T follicular helper cell (primary cell): ENCODE results near the gene RIPK4.
A peak's percentile ranks its signal among the peaks of the same experiment; 100 is the strongest.

ENCODE experiments used
- DNase-seq: peaks from one replicate; pipeline ENCODE4 v3.0.0-alpha.2; 2020; ENCODE audit warnings: low read depth
- total RNA-seq, 2 experiments: gene quantifications; one replicate each; lab custom pipeline; 2026; lab: John Stamatoyannopoulos, UW

Gene RIPK4
- 0.36 to 1.00 reads per million in 2 experiments for total RNA-seq

DNA sequence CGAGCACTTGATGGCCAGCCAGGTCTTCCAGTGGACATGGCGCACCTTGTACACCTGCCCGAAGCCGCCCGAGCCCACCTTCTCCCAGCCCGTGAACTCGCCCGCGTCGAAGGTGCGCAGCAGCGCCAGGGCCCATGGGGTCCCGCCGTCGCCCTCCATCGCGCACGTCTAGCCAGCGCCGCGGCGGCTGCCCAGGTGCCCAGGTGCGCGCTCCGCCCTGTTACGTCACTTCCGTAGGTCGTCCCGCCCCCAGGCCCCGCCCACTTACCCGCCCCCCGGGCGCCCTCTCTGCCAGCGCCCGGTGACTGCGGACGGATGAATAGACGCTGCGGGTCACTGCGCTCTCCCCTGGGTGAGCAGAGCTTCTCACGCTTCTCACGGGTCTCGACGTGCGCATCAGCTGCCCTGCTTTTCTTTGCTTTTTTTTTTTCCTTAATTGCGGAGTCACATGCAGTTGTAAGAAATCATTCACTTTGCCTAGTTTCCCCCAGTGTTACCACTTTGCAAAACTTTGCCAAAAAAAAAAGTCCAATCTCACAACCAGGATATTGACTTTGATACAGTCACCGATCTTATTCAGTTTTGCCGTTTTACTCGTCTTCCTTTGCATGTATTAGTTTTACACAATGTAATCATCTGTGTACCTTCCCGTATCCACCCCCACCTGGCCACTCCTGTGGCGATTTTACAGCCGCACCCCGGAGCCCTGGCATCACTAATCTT, at the start of gene RIPK4:
TSS of gene RIPK4 (minus strand) at position 170 of the 723 bp plus-strand sequence. CDS start at position 159, 11 bp downstream.
- peak; percentile 54 for DNase-seq

DNA sequence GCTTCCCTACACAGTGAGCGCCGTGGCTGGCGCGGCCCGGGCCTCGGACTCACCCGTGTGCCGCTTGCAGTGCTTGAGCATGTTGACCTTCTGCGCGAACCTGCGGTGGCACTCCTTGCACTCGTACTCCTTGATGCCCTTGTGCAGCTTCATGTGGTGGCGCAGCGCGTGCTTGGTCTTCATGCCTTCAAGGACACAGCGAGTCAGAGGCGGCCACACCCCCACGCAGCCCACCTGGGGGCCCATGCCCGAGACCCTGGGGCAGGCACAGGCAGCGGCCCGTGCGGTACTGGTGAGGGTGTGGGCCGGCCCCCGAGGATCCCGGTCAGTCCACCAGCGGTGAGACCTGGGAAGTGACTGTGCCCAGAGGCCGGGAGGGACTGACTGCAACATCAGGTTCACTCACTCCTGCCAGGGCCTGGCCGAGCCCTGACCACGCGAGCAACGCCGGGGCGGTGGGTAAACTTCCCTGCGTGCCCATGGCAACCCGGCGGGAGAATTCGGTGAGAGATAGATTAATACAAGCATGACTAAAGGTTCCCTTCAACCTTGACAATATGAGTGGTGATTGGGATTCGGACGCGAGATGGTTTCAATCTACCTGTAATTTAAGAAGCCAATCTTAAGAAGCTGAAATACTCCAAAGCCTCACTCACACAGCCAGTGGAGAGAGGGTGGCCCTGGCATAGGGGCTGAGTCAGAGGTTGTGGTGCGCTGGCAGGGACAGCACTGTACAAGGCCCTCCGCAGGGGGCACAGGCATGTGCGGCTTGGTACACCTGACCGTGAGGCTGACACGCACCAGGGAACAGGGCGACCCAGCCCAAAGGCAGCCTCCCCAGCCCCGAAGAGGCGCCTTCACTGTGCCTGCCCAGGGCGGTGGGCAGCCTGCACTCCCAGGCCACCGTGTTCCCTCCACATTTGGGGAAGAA, 49.1 kb upstream of the RIPK4 start:
- DNase-seq, result no peak

DNA sequence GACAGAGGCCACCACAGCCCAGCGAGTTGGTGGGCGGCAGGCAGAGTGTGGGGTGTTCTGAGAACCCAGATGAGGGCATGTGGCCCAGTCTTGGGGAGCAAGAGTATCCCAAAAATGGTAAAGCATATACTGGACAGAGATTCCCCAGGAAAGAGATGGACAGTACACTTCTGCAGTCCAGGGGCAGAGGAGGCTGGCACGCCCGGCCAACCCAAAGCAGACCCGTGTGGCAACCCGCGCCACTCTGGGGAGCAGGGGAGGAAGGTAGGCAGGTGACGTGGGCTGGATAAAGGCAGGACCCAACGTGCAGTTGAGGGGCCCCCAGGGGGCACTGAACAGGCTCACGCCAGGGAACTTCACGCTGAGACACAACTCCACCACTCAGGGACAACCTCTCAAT, 46.4 kb upstream of the RIPK4 start:
- DNase-seq, result no peak

DNA sequence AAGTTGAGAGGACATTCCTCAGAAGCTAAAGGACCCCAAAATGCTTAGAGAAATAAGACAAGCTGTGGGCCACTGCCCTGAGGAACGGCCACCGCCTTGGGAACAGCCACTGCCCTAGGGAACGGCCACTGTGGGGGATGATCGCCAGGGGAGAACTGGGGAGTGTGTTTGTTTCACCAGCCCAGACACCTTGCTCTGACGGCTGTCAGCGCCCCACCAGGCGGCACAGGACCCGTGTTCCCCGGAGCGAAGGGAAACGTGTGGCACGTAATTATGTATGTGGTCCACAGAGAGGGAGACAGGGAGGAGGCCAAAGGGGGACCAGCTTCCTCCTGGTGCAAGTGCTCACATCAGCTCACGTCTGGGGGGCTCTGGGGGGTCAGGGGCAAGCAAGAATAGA, 45.8 kb upstream of the RIPK4 start:
- no peak for DNase-seq

DNA sequence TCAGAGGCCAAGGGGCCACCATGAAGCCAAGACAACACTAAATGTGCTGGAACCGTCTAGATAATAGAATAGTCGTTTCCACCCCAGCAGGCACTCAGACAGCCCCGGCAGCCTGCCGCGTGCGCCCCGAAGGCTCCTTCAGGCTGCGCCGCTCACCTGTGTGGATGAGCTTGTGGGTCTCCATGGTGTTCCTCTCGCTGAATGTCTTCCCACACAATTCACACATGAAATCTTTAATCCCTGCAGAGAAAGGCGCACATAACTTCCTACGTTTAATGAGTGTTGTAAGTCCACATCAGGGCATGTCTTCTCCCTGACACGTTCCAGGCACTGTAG, 43.7 kb upstream of the RIPK4 start:
- no peak for DNase-seq

DNA sequence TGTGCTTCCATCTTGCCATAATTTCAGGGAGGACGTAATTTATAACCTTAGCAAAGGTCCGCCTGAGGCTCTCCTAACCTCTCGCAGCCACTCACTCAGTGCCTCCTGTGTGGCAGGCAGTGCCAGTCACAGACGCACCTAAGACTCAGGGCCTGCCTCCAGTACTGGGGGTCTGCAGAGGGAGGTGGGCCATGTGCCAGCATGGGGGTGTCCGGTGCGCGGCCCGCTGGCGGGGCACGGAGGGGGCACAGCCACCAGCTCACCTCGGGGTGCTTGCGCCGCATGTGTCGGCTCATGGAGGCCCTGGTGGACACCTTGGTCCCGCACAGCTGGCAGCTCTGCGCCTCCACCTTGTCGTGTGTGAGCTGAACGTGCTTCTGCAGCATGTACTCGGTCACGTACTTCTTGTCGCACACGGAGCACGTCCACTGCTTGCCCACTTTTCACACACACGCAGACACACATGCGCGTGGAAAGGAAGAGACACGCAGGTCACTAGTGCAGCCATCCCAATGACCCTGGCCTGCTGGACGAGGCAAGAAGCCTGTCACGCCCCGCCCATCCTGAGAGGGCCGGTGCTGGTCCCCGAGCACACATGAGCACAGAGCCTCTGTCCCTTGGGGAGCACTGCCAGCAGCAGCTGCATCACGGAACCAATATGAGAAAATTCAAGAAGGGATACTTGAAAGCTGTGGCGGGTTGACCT, 43.2 kb upstream of the RIPK4 start:
- no peak for DNase-seq

DNA sequence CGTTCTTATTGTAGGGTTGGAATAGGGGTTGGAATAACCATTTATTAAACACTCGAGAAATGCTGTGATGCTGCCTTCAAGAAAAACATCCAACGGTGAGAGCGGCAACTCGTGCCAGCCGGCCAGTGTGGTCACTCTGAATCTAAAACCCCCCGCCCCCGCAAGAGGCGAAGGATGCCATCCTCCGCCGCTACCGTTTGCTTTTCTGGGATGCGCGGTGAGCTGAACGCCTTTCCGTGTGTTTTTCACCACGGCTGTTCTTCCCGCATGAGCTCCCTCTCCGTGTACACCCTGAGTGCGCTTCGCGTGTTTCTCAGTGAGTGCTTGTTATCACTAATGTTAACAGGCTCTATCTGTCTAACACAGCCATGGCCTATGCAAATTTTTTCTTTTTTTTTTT, 42.0 kb upstream of the RIPK4 start:
- no peak for DNase-seq

DNA sequence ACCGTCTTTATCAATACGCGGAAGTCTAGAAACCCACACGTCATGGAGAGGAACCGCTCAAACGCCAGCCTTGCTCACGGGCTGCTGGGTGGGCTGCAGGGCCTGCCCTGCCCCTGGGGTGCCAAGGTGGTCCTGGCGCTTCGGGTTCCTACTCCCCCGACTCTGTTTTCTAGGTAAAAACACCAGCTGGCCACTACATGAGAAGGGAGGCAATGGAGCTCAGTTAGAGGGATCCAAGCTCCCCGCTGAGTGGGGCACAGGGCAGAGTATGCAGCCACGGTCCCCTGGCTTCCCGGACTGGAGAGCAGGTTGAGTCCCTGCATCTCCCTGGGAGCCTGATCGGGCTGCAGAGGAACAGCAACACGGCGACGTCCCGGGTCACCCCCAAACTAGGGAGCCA, 41.2 kb upstream of the RIPK4 start:
- no peak for DNase-seq

DNA sequence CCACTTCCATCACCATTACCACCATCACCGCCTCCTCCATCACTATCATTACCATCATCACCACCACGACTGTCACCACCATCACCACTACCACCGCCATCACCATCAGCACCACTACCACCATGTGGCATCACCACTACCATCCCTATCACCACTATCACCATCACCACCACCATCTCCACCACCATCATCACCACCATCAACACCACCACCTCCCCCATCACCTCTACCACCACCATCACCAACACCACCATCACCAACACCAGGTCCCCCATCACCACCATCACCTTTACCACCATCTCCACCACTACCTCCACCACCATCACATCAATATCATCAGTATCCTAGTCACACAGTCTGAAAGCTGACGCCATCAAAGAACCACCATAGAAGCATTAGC, 39.9 kb upstream of the RIPK4 start:
- DNase-seq, result no peak

DNA sequence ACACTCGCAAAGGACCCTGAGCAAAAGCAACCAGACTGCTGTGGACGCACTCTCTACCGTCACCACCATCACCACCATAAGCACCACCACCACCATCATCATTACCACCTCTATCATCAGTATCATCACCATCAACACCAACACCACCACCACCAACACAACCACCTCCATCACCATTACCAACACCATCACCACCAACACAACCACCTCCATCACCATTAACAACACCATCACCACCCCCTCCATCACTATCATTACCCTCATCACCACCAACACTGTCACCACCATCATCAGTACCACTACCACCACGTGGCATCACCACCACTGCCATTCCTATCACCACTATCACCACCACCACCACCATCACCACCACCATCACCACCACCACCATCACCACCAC, 38.8 kb upstream of the RIPK4 start:
- no peak for DNase-seq

DNA sequence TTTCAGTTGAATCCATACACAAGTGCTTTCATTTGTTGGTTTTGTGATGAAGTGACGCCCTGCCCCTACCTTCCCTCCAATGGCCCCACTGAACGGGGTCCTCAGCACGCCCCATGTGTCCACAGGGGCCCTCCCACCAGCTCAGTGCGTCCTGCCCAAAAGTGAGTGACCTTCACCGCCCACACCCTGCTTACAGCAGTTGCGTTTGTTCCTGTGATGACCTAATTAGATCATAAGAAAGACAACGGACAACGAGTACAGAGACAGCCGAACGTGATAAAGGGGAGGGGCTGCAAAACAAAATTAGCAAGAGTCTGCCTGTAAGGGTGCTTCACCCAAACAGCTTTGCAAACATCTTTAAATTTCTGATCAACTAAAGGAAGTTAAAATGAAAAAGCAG, 38.2 kb upstream of the RIPK4 start:
- DNase-seq, result no peak

DNA sequence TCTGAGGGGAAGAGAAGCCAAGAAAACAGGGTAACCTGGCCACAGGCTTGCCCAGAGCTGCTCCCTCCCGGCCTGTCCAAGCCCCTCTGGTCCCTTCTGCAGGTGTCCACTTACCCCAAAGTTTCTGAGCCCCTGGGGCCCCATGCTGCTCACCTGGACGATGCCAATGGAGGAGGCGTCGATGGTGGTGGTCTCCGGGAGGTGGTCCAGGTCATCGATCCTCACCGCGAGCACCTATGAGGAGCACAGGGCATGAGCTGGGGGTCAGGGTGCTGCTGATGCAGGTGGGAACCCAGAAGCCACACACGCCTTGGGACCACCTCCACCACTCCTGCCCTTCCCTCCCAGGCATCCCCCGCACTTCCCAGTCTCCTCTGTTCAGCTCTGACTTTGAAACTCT, 37.5 kb upstream of the RIPK4 start:
- no peak for DNase-seq

DNA sequence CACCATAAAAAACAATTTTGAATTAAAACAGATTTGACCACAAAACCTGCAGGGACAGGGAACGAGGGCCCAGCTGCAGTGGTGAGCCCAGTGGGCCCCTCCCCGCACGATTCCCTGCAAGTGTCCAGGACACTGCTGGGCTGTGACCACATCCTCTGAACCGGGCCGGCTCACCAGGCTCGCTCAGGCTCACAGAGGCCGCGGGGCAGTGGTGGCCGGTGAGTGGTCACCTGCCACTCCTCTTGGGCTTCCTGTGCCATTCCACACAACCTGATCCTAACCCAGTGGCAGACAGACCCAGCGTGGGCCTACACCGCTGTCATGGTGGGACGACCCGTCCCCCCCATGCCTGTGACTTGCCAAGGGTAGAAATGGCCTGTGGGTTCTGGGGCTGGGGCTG, 36.5 kb upstream of the RIPK4 start:
- no peak for DNase-seq

DNA sequence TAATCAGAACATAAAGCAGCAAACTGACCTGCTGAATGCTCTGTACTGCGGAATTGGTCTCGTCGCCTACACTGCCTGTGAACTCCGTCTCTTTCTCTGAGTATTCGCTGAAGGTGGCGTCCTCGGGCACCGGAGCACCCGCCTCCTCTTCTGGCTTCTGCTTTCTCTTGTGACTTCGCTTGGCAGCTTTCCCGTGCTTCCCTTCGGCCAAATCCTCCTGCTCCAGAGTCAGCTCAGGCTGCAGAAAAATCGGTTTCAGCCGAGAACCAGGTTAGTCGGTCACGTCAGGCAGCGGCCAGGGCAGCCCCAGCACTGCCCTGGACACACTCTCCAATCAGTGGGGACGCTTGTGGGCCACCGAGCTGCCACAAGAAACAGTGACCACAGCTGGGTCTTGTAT, 35.8 kb upstream of the RIPK4 start:
- no peak for DNase-seq

DNA sequence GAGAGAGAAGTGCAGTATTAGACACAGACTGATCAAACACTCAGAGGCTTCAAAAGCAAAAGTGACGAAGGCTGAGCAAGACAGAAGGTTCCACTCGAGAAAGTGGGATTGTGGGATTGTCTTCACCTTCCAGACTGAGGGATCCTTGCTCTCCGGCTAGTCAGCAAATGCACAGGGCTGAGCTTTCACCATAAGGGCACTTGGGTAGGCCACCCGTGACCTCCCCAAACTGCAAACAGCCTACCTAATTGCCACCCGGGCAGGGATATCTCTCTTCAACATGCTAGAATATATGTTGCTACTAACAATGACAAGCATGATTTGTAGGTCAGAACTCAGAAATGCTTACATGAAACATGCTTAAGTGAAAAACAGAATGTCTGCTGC, 35.3 kb upstream of the RIPK4 start:
- DNase-seq, result no peak

DNA sequence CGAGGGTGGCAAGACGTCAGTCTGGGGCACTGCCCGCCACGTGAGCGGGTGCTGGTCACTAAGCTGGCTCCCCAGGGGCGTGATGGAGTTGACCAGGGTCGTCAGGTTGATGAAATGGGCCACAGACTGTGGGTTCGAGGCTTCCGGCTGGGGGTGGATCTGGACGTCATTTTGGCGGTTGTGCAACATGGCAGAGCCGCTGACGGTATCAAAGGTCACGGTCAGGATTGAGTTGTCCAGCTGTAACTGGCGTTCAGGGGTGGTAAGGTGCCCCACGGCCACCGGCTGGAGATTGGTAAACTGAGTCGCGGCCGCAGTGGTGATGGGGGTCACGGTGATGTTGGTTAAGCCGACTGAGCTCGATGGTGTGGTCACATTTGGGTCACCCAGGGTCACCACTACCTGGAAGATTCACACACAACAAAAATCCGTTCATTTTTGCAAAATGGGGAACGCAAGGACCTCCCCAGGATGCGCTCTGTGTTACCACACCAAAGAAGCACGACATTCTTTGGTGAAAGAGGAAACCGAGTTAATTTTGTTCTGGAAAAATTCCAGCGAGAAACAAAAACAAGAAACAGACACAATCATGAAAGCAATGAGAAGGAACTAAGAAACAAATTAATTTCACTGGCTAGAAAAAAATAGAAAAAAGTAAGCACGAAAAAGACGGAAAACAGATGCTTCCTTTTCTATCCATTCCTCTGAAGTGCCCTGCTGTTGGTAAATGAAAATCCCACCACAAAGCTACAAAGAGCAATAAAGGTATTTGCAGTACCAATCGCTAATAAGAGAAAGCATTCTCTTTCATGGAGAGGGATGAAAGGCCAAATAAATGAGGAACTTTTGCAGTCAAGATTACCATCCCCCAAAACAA, 34.7 kb upstream of the RIPK4 start:
- no peak for DNase-seq

DNA sequence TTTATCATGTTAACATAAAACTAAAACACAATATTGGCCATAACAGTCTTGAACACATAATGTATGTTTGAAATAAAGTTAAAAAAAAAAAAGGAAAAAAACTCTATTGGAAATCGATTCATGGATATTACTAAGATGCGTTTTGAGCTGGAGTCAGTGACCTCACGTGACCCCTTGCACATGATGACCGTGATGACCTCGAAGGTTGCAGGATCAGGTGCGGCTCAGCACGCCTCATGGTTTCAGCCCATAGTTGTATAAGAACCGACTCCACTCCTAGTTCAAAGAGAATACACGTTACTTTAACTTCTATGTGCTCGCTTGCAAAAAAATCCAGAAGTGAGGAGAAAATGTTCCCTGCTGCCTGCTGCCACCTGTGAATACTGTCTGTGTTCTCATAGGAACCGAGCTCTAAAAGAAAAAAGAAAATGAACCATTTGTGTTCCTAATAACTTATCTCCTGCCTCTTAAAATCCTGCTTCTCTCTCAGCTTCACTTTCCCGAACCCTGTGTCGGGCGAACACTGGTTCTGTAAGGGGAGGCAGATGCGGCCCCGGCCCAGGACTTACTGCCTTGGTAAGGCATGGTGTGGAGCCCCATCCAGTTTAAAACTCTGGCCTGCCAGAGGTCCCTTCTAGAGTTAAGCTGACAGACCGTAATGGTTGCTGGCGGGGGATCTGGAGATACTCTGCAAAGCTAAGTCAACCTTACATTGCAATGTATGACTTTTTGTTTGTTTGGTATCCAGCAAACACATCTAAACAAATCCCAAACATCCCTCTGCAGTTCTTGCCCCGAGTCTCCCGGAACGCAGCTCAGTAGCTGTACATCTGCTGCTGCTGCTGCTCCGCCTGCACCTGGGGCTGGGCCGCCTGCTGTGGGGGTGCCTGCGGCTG, 33.8 kb upstream of the RIPK4 start:
- no peak for DNase-seq

DNA sequence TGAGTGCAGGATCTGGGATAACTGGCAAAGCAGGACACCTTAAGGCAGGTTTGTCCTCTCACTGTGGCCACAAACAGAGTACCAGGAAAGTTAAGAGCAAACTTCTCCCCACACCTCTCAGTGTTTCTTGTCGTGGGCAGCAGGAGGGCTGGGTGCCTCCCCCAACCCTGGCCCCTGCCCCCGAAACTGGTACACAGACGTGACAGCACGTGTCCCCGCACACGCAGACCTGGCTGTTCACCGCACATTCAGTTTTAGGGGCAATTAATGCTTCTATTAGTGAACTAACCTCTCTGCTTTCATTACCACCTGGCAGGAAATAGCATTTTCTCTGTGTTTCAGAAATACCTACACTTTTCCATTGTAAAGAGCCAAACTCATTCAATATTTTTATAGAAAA, 32.9 kb upstream of the RIPK4 start:
- DNase-seq, result no peak

DNA sequence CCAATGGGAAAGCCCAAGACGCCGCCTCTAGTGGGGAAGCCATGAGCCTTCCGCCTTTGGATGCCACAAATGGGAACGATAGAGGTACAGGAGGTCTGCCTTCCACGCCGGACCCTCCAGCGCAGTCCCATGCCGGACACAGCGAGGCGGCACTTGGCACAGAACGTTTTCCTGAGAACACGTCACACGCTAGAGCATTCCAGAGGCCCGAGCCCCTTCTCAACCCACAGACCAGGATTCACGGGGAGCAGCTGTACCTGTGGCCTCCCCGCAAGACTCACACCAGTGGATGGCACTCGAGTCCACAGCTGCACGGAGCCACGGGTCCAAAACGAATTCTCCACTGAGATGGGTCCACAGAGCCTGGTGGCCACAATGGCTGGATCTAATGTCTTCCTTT, 31.5 kb upstream of the RIPK4 start:
- no peak for DNase-seq

DNA sequence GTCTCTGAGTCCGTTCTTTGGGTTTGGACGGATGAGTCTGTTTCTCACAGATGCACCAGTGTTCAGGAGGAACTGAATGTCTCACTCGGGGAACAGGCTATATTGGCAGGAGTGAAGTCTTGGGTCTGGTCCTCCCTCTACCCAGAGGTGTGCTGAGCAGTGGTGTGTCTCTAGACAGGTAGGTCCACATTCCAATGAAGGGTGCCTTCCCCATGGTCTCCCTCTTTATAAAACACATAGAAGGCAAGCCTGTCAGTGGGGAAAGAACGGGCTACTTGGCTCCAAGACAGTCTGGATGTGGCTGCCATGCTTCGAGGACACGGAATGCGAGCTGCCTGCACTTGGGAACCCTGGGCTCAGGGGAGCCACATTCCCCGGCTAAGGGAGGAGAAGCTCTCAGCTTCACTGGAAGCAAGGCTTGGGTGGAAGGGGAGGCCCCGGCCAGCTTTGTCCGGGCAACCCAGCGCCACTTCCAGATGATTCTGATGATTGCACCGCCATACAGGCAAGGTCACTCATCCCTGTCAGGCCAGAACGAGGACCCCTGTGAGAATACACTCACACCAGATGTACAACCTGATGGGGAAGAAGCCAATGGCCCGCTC, 29.7 kb upstream of the RIPK4 start:
- no peak for DNase-seq
